Measurements from ENCODE around the gene KMT2E.

Gene KMT2E

DNA sequence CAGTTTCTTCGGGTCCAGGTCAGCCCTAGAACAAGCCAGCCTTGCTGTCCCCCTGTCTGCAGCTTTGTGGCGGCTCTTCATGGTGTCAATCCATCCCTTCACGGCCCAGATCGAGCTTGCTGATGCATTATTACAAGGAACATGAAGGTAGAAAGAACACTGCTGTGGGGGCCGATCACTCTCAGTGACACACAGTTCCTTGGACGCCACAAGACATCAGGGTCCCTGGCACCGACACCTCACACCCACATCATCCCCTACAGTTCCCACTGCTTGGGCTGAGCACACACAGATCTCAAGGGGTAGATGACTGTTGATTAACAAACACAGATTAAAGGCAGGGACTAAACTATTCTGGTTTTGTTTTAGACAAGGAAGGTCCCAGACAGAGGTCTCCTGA, 119.4 kb downstream of the KMT2E start:
- DNase-seq = no peak

- no peak for DNase-seq
Observed at GRCh38 chr7:105133986-105134655, 120.1 kb downstream of the KMT2E start.

GRCh38 chr7:105136221-105136620, 122.2 kb downstream of the KMT2E start:
- no peak for DNase-seq

GRCh38 chr7:105137898-105138297, 123.9 kb downstream of the KMT2E start:
- DNase-seq = no peak

- DNase-seq = no peak
Observed at GRCh38 chr7:105139381-105139780, 125.4 kb downstream of the KMT2E start.

- DNase-seq = peak; percentile 5
Observed at GRCh38 chr7:105141068-105141467, 127.1 kb downstream of the KMT2E start.

GRCh38 chr7:105149827-105150226, 135.8 kb downstream of the KMT2E start:
- DNase-seq = no peak

GRCh38 chr7:105151152-105151551, 137.1 kb downstream of the KMT2E start:
- no peak for DNase-seq

DNA sequence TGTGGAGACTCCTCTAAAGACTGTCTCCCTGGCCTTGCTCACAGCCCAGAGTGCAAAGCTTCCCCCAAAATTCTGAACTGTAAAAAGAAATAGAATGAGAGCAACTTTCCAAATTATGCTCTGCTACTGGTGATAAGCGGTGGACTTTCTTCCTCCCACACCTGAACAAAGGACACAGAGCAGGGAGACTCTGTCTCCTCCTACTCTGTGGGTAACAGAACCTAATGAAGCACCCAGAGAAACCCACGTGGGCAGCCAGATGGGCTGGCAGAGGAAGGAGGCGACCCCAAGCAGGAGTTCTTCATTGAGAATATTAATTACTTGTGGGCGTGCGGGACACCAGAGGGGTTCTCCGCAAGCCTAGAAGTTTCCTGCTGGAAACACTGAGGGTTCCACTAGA, 139.5 kb downstream of the KMT2E start:
- no peak for DNase-seq

GRCh38 chr7:105154084-105154483, 140.1 kb downstream of the KMT2E start:
- no peak for DNase-seq

- no peak for DNase-seq
Observed at GRCh38 chr7:105156731-105157130, 142.7 kb downstream of the KMT2E start.

DNA sequence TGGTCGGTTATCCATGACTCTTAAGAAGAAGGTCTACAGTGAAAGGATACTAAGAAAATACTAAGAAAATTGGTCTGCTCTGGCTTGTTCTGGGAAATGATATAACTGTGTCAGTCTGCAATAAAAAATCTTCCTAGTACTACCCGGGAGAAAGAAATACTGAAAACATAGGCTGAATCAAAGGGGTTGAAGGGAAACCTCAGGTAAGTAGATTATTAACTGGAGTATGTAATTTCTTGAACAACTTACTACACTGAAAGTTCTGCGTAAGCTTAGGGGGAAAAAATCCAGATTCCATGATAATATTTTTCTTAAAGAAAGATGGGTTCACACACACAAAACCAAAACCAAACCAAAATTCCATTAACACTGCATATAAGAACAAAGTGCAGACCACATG, 143.3 kb downstream of the KMT2E start:
- no peak for DNase-seq

DNA sequence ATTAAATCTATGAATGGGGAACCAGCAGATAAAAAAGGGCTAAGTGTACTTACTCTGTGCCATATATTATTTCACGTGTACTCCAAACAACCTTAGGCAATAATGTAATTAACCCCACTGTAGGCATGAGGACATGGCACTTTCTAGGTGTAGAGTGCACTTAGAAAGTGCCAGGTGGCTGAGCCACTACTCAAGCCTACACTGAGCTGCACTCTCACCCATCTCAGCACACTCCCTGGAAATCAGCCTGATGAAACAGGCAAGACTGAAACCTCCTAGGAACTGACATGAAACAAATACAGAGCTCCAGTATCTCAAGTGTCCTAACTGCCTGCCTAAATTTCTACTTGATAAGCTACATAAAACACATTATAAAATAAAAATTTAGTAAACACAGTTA, 147.4 kb downstream of the KMT2E start:
- DNase-seq = no peak
